ENCODE measurements around the gene RAB3GAP1. TPM values are rescaled to one million over a fixed set of nuclear protein-coding genes. Genes with fewer than 3 reads are reported as not detected.

RAB3GAP1 gene
- total RNA-seq, 2 experiments from 2014 or later: 23.5 to 25.4 TPM

GRCh38 chr2:135198481-135198880 is 146.4 kb downstream of the RAB3GAP1 start:
- POLR2A ChIA-PET: no interaction called here
- CTCF ChIA-PET: no interaction called here

GRCh38 chr2:135202751-135203150 is 150.7 kb downstream of the RAB3GAP1 start:
- ChIA-PET POLR2A (no interaction called here), CTCF (no interaction called here)

GRCh38 chr2:135203944-135204343 is 151.9 kb downstream of the RAB3GAP1 start:
- CTCF ChIA-PET: no interaction called here

GRCh38 chr2:135208016-135208415 is 155.9 kb downstream of the RAB3GAP1 start:
- CTCF ChIA-PET: no interaction called here
- POLR2A ChIA-PET: no interaction called here

More at GRCh38 chr2:135203944-135204343, 151.9 kb downstream of the RAB3GAP1 start:
- POLR2A ChIA-PET: no interaction called here

- POLR2A ChIA-PET: no interaction called here
- CTCF ChIA-PET: no interaction called here
Measured at GRCh38 chr2:135212757-135213156, 160.7 kb downstream of the RAB3GAP1 start.

- ChIA-PET CTCF (no interaction called here), POLR2A (no interaction called here)
Measured at GRCh38 chr2:135218426-135218825, 166.3 kb downstream of the RAB3GAP1 start.

- POLR2A ChIA-PET: no interaction called here
- CTCF ChIA-PET: no interaction called here
Measured at GRCh38 chr2:135219226-135219625, 167.1 kb downstream of the RAB3GAP1 start.

Other genes with a start within 250 kb of the RAB3GAP1 start
- not detected for gene ACMSD, start 213.7 kb upstream of the RAB3GAP1 start, total RNA-seq
- 10 to 100 TPM; 28.9 to 31.8 TPM for gene CCNT2, start 133.5 kb upstream of the RAB3GAP1 start, total RNA-seq
- not detected for gene MAP3K19, start 4.8 kb upstream of the RAB3GAP1 start, total RNA-seq

Data from activated CD8-positive, alpha-beta memory T cell treated with anti-CD3 and anti-CD28 coated beads for 36 hours (primary cell).